ENCODE data around the gene ATP6V1F. TPM values are rescaled to one million over a fixed set of nuclear protein-coding genes. Genes with fewer than 3 reads are reported as not detected.

The ATP6V1F gene
- total RNA-seq, 1 donor from 2014 or later = 69.5 TPM

- H3K4me3 ChIP-seq (ENCODE audit: low read depth, low read length) = no peak overlapping the region
- DNase-seq (ENCODE audit: low read depth) = no peak
- TF ChIP-seq, protein P1, sequence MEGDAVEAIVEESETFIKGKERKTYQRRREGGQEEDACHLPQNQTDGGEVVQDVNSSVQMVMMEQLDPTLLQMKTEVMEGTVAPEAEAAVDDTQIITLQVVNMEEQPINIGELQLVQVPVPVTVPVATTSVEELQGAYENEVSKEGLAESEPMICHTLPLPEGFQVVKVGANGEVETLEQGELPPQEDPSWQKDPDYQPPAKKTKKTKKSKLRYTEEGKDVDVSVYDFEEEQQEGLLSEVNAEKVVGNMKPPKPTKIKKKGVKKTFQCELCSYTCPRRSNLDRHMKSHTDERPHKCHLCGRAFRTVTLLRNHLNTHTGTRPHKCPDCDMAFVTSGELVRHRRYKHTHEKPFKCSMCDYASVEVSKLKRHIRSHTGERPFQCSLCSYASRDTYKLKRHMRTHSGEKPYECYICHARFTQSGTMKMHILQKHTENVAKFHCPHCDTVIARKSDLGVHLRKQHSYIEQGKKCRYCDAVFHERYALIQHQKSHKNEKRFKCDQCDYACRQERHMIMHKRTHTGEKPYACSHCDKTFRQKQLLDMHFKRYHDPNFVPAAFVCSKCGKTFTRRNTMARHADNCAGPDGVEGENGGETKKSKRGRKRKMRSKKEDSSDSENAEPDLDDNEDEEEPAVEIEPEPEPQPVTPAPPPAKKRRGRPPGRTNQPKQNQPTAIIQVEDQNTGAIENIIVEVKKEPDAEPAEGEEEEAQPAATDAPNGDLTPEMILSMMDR (conservative IDR thresholded peaks at IDR 0.05; ENCODE audit: low read depth, low read length) = no peak
Observed at GRCh38 chr7:128891110-128891941, 28.7 kb downstream of the ATP6V1F start.

GRCh38 chr7:128891942-128892269 is 29.2 kb downstream of the ATP6V1F start:
- no peak overlapping the region for H3K4me3 ChIP-seq (ENCODE audit: low read depth, low read length)
- no peak for DNase-seq (ENCODE audit: low read depth)
- TF ChIP-seq, protein P1 (conservative IDR thresholded peaks at IDR 0.05; ENCODE audit: low read depth, low read length) = no peak

DNA sequence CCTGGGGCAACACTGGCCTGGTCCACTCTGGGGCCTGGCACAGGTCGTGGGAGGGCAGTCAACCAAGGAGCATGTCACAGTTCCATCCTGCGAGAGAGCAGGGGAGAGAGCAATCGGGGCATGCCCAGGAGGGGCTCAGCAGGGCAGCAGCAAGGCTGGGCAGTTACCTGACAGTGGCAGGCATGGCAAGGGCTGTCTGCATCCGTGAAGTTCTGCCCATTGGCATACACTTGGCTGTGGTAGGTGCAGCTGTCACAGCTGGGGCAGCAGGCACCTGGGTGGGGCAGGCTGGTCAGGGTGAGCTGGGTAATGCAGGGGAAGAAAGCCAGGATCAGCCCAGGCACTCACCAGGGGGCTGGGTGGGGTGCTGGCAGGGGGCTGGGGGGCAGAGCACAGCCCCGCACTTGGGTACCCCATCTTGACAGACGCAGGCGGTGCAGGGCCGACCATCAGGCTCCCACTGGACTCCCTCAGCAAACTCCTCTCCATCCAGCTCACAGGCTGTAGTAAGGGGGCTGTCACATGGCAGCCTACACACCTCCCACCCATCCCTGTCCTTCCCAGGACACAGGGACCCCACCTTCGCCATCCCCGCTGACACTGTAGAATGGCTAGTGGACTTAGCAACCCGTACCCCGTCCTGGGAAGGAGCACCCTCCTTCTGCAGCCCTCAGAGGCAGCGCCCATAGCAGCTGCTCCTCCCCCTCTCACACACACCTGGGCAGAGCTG is 30.0 kb downstream of the ATP6V1F start:
- TF ChIP-seq, protein P1 (conservative IDR thresholded peaks at IDR 0.05; ENCODE audit: low read depth, low read length) = no peak
- no peak overlapping the region for H3K4me3 ChIP-seq (ENCODE audit: low read depth, low read length)

GRCh38 chr7:128893251-128894100 is 30.8 kb downstream of the ATP6V1F start:
- no peak for DNase-seq (ENCODE audit: low read depth)
- no peak overlapping the region for H3K4me3 ChIP-seq (ENCODE audit: low read depth, low read length)
- TF ChIP-seq, protein P1 (conservative IDR thresholded peaks at IDR 0.05; ENCODE audit: low read depth, low read length) = no peak

More for the DNA sequence above, 30.0 kb downstream of the ATP6V1F start:
- no peak for DNase-seq (ENCODE audit: low read depth)

- H3K4me3 ChIP-seq (ENCODE audit: low read depth, low read length) = no peak overlapping the region
- DNase-seq (ENCODE audit: low read depth) = no peak
- TF ChIP-seq, protein P1 (conservative IDR thresholded peaks at IDR 0.05; ENCODE audit: low read depth, low read length) = no peak
Observed at GRCh38 chr7:128894101-128894440, 31.4 kb downstream of the ATP6V1F start.

DNA sequence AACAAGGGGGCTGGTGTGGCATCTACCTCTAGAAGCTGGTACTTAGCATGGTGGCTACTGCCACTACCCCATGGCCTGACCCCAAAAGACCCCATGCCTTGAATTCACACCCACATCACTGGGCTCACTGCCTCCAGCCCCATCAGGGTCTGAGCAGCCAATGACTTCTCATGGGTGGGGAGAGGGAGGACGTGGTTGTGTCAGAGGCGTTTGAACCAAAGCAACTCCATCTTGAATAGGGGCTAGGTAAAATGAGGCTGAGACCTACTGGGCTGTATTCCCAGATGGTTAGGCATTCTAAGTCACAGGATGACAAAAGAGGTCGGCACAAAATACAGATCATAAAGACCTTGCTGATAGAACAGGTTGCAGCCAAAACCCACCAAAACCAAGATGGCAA is 32.7 kb downstream of the ATP6V1F start:
- TF ChIP-seq, protein P1 (conservative IDR thresholded peaks at IDR 0.05; ENCODE audit: low read depth, low read length) = no peak
- no peak overlapping the region for H3K4me3 ChIP-seq (ENCODE audit: low read depth, low read length)
- DNase-seq (ENCODE audit: low read depth) = no peak
